Epithelial cell of proximal tubule (primary cell): ENCODE measurements around the gene SEPTIN10. TPM values are rescaled to one million over a fixed set of nuclear protein-coding genes. Genes with fewer than 3 reads are reported as not detected.

Experiments used
- DNase-seq: peaks from one replicate; pipeline ENCODE4 v3.0.0-alpha.2; 2011; ENCODE audit warnings: low read depth
- H3K4me3 ChIP-seq: 2 replicates; pipeline ENCODE4 v1.5.1; 2011; ENCODE audit warnings: low read depth, mild to moderate bottlenecking, low read length
- CTCF ChIP-seq: conservative IDR thresholded peaks from 2 replicates; pipeline ENCODE4 v1.5.1; 2012; ENCODE audit warnings: low read depth, mild to moderate bottlenecking, low read length
- total RNA-seq: library from RNA; depleted of rRNA; stranded (reverse); fragments of >200 nt; gene quantifications from 2 replicates; pipeline ENCODE4 v1.2.3, GENCODE V29; 2015

The SEPTIN10 gene
- total RNA-seq, 1 donor from 2014 or later: 80.6 TPM

DNA sequence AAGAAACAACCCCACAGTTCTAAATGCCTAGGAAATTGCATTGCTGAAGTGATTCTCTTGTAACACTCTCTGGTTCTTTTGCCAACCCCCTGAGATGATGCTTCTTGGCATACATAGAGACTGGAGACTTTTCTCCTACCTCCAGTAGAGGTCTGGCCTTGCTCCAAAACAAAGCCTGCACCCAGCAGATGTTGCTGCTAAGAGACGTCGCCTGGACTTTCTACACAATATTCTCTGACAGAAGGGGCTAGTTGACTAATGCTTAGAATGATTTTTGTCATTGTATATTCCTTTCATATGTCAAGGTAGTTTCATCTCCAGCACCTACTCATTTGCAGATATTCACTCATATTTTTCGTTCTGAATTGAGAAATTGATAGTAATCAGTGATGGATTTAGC lies 25.0 kb upstream of the SEPTIN10 start:
- no peak overlapping the region for H3K4me3 ChIP-seq
- TF ChIP-seq CTCF: no peak
- no peak for DNase-seq

- TF ChIP-seq CTCF: no peak
- DNase-seq: no peak
- H3K4me3 ChIP-seq: no peak overlapping the region
Measured at GRCh38 chr2:109637749-109638570, 24.2 kb upstream of the SEPTIN10 start.

GRCh38 chr2:109636317-109636716 lies 22.6 kb upstream of the SEPTIN10 start:
- no peak overlapping the region for H3K4me3 ChIP-seq
- TF ChIP-seq CTCF: no peak
- DNase-seq: no peak

DNA sequence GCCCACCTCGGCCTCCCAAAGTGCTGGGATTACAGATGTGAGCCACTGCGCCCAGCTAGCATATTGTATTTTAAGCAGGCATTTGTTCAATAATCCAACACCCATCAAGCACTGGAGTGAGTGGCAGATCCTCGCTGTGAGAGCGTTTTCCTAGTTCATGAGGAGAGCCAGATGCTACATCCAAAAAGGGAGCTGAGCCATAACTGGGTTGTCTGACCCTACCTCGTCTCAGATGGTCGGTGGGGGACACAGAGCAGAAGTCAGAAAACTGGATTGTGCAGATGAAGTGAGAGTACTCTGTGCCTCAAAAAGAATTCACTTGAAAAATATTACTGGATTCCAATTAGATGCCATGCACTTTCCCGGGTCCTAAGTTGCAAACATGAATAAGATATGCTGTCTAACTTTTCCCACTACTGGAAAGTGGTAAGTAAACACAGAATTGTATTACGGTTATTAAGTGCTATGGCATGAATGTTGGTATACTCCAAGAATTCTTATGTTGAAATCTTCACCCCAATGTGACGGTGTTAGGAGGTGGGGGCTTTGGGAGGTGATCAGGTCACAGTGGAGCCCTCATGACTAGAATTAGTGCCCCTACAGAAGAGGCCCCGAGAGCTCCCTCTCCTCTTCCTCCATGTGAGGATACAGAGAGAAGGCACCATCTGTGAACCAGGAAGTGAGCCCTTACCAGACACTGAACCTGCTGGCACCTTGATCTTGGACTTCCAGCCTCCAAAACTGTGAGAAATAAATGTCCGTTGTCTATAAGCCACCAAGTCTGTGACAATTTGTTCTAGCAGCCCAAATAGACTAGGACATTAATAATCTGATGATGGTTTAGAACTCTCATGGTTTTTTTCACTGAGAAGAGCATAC lies 21.9 kb upstream of the SEPTIN10 start:
- H3K4me3 ChIP-seq: no peak overlapping the region
- no peak for TF ChIP-seq CTCF
- DNase-seq: no peak

DNA sequence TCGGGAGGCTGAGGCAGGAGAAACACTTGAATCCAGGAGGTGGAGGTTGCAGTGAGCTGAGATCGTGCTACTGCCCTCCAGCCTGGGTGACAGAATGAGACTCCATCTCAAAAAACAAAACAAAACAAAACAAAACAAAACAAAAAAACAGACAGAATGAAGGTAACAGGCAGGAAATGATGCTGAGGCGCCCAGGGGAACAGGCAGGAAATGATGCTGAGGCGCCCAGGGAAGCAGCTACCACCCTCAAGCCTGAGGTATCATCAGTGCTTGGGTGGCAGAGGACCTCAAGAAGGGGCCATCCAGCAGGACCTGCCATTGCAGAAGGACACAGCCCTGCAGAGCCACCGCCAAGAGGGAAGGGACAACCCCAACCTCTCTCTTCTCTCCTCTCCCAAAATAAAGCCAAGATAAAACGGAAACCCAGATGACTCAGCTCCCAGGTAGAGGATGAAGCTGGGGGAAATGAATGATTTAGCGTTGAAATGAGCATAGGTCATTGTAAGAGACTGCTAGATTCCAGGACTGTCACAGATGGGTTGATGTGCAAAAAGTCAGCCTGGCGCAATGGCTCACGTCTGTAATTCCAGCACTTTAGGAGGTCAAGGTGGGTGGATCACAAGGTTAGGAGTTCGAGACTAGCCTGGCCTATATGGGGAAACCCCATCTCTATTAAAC lies 19.7 kb upstream of the SEPTIN10 start:
- TF ChIP-seq CTCF: no peak

DNA sequence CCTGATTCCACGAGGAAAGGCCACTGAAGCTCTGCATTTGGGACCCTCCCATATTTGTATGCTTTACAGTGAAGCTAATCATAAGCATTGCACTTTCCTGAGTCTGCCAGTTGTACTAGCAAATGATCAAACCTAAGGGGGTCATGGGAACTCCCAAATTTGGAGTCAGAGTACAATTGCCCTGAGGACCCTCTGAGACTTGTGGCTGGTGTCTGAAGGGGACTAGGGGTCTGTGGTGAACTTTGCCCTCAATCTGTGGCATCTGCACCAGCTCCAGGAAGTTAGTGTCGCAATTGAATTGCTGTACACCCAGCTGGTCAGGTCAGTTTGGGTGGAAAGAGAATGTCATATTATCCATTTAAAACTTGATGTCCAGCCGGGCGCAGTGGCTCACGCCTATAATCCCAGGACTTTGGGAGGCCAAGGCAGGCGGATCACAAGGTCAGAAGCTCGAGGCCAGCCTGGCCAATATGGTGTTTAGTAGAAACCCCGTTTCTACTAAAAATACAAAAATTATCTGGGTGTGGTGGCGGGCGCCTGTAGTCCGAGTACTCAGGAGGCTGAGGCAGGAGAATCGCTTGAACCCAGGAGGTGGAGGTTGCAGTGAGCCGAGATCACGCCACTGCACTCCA lies 18.5 kb upstream of the SEPTIN10 start:
- H3K4me3 ChIP-seq: no peak overlapping the region
- no peak for TF ChIP-seq CTCF
- DNase-seq: no peak

More for the DNA sequence above, 19.7 kb upstream of the SEPTIN10 start:
- no peak for DNase-seq
- H3K4me3 ChIP-seq: no peak overlapping the region
